HEK293T (cell line): ENCODE results near the gene SGCE.

Experiments used
- ARNT ChIP-seq: fragments of 450-650 bp; IDR thresholded peaks from 2 replicates; pipeline ENCODE4 v1.6.1; 2017; ENCODE audit warnings: mild to moderate bottlenecking
- BHLHE40 ChIP-seq: fragments of 450-650 bp; IDR thresholded peaks from 2 replicates; pipeline ENCODE4 v1.6.1; 2016; ENCODE audit warnings: mild to moderate bottlenecking, moderate library complexity, borderline replicate concordance
- ELF4 ChIP-seq: fragments of 450-650 bp; IDR thresholded peaks from 2 replicates; pipeline ENCODE4 v1.6.1; 2017; ENCODE audit warnings: antibody characterized with exemption
- FOXA1 ChIP-seq: fragments of 450-650 bp; IDR thresholded peaks from 2 replicates; pipeline ENCODE4 v1.6.1; 2016; ENCODE audit warnings: mild to moderate bottlenecking
- FOXK2 ChIP-seq: fragments of 450-650 bp; IDR thresholded peaks from 2 replicates; pipeline ENCODE4 v1.6.1; 2016; ENCODE audit warnings: mild to moderate bottlenecking
- FOXM1 ChIP-seq: fragments of 450-650 bp; IDR thresholded peaks from 2 replicates; pipeline ENCODE4 v1.6.1; 2017; ENCODE audit warnings: mild to moderate bottlenecking, borderline replicate concordance
- LEF1 ChIP-seq: fragments of 450-650 bp; IDR thresholded peaks from 2 replicates; pipeline ENCODE4 v1.6.1; 2017; ENCODE audit warnings: mild to moderate bottlenecking, borderline replicate concordance
- NFRKB ChIP-seq: fragments of 450-650 bp; IDR thresholded peaks from 2 replicates; pipeline ENCODE4 v1.6.1; 2016; ENCODE audit warnings: mild to moderate bottlenecking, moderate library complexity
- SP1 ChIP-seq: fragments of 450-650 bp; IDR thresholded peaks from 2 replicates; pipeline ENCODE4 v1.6.1; 2017
- TARDBP ChIP-seq: fragments of 450-650 bp; IDR thresholded peaks from 2 replicates; pipeline ENCODE4 v1.6.1; 2016
- TF ChIP-seq, protein P1 (sequence below): fragments of 450-650 bp; IDR thresholded peaks from 2 replicates; pipeline ENCODE4 v1.6.1; 2016

DNA sequence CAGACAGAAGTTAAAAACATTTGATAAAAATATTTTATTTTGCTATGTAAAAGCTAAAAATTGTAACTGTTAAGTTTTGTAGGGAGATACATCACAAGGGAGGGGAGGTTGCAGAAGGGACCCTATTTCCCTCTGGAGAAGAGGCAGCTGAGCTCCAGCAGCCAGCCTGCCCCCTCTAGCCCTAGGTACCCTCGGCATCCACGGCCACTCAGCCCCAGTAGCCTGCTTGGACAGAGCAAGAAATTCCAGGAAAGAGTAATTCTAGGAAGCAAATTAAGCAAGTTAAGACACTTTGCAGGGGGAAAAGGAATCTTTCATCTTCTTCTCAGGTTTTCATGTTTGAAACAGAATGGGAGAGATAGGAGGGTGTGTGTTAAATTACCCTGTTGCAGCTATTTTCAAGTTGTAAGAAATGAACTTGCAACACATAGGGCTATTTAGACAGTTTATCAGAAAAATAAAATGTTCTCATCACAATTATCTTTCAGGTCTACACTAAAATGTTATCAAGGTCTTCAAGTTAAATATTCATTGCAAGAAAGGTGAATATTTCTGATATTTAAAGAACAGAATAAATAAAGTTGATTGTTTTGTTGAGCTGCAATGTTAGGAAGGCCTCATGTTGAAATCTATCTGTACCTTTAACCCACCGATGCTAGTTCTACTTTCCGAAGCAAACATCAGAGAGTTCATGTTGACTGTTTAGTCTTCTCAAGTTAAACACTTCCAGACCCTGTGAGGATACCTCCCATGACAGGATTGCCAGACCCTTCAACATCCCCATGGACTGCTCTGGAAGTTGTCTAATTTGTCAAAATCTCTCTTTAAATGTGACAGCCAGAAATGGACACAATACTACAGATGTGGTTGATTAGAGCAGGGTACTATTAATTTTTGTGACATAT is 5.5 kb downstream of the SGCE start:
- TF ChIP-seq ARNT (no peak), ELF4 (no peak), FOXK2 (no peak), SP1 (no peak), FOXM1 (no peak), NFRKB (no peak), LEF1 (no peak), FOXA1 (no peak), BHLHE40 (no peak), TARDBP (no peak)
- TF ChIP-seq, protein P1, sequence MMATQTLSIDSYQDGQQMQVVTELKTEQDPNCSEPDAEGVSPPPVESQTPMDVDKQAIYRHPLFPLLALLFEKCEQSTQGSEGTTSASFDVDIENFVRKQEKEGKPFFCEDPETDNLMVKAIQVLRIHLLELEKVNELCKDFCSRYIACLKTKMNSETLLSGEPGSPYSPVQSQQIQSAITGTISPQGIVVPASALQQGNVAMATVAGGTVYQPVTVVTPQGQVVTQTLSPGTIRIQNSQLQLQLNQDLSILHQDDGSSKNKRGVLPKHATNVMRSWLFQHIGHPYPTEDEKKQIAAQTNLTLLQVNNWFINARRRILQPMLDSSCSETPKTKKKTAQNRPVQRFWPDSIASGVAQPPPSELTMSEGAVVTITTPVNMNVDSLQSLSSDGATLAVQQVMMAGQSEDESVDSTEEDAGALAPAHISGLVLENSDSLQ, result no peak
